ENCODE measurements around the gene MRGPRG.
A peak's percentile ranks its signal among the peaks of the same experiment; 100 is the strongest.
"Not testable (repeated sequence)": the region's sequence is repeated elsewhere in the genome, so short reads cannot be mapped to it uniquely, and the experiment has no call there.

MRGPRG gene

DNA sequence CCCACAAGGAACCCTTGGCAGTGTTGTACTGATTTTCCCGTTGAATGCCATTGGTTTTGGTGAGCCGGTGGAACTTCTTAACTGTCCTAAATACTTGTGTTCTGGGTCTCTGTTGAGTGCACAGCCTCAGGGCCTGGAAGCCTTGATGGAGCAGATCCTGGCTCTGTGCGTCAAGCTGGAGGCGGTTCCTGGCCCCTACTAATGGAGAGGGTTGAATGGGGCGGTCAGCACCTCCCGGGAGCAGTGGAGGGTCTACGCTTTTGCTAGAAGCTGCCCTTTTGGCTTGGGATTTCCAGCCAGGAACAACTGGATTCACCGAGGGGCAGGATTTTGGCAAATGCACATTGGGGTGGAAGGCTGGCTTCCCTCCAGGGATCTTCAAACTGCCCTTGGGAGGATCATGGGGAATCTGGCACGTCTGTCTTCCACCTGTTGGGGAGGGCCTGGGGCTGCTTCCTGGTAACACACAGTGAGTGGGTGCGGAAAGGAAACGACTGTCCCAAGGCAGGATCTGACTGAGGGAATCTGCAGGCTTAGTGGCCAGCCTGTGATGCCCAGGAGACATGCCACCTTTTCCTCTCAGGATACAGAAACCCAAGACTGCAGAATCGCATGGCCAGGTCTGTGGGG, 46.6 kb downstream of the MRGPRG start:
- no peaks in the 10 kb centered on the region for H3K36me3 Mint-ChIP-seq (ENCODE audit: low read depth)
- no peak for DNase-seq (ENCODE audit: low spot score)
- peaks cover 3% of the 10 kb centered on the region for H3K4me1 Mint-ChIP-seq (ENCODE audit: low read depth)
- peaks cover 13% of the 10 kb centered on the region for H3K9me3 Mint-ChIP-seq
- no peak overlapping the region for H3K27ac Mint-ChIP-seq
- peaks cover 9% of the 10 kb centered on the region for H3K27me3 Mint-ChIP-seq (ENCODE audit: low read depth)
- no peak overlapping the region for H3K4me3 Mint-ChIP-seq

DNA sequence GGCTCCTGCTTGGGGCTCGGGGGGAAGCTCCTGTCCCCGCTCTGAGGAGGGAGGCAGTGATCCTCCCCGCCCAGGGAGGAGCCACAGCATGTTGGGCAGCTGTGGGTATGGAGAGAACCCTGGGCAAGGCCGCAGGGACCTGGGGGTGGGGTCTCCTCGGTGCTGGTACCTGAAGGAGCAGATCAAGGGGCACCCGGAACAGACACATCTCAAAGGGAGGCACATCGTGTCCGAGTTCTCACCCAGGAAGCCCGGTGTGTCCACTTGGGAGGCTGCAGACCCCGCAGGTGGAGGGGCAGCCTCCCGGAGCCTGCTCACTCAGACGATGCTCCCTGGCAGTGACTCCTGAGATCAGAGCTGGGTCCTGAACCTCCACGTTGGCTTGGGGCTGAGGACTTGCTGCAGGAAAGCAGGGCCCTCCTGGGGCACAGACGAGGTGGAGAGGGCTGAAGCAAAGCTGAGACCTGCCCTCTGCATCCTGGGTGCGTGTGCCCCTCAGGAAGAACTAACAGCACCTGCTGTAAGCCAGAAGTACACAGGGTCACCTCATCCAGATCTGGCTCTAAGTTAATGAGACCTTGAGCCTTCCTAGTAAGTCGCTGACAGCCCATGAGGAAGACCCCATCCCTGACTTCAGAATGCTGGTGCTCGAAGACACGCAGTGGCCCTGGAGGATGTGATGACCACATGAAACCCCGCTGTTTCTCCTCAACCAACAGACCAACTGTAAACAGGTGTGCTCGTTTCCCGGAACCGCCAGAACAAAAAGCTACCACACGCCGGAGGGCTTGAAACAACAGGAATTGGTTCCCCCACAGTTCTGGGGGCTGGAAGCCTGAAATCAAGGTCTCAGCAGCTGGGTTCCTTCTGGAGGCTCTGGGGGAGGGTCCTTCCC, 47.6 kb downstream of the MRGPRG start:
- H3K27me3 Mint-ChIP-seq (ENCODE audit: low read depth) = peaks cover 13% of the 10 kb centered on the region
- peaks cover 7% of the 10 kb centered on the region for H3K9me3 Mint-ChIP-seq
- no peak overlapping the region for H3K4me3 Mint-ChIP-seq
- DNase-seq (ENCODE audit: low spot score) = no peak
- H3K36me3 Mint-ChIP-seq (ENCODE audit: low read depth) = no peaks in the 10 kb centered on the region
- H3K4me1 Mint-ChIP-seq (ENCODE audit: low read depth) = peaks cover 3% of the 10 kb centered on the region
- H3K27ac Mint-ChIP-seq = no peak overlapping the region

DNA sequence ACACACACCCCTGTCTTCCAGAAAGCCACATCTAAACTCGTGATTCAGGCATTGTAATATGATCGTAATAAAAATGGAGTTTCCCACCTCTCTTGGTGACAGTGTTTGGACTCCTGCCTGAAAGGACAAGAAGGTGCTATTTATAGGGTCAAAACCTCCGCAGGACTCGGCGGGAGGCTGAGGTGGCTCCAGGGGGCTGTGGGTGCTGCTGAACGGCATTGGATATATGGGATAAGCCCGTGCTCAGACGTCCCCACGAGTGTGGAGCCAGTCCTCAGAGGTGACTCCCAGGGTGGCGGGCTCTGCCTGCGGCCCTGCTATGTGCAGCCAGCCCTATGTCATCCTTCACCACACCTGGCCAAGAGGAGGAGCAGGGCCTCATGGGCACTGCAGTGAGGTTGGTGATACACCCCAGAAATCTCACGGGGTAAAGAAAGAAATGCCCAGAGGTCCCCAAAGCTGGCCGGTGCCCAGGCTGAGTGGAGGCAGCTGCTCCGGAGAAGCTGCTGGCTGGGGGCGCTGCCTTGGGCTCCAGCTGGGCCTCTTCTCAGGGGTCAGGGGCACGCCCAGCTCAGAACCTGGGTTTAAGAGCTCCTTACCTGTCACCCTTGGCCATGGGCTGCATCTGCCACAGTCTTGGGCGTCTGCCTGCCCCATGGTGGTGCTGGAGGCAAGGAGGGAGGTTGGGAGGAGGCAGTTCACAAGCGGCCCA, 48.4 kb downstream of the MRGPRG start:
- peaks cover 19% of the 10 kb centered on the region for H3K27me3 Mint-ChIP-seq (ENCODE audit: low read depth)
- no peak for DNase-seq (ENCODE audit: low spot score)
- H3K4me3 Mint-ChIP-seq = peak overlapping the region; percentile 56
- H3K27ac Mint-ChIP-seq = no peak overlapping the region
- no peaks in the 10 kb centered on the region for H3K9me3 Mint-ChIP-seq
- H3K36me3 Mint-ChIP-seq (ENCODE audit: low read depth) = no peaks in the 10 kb centered on the region
- H3K4me1 Mint-ChIP-seq (ENCODE audit: low read depth) = peaks cover 3% of the 10 kb centered on the region

DNA sequence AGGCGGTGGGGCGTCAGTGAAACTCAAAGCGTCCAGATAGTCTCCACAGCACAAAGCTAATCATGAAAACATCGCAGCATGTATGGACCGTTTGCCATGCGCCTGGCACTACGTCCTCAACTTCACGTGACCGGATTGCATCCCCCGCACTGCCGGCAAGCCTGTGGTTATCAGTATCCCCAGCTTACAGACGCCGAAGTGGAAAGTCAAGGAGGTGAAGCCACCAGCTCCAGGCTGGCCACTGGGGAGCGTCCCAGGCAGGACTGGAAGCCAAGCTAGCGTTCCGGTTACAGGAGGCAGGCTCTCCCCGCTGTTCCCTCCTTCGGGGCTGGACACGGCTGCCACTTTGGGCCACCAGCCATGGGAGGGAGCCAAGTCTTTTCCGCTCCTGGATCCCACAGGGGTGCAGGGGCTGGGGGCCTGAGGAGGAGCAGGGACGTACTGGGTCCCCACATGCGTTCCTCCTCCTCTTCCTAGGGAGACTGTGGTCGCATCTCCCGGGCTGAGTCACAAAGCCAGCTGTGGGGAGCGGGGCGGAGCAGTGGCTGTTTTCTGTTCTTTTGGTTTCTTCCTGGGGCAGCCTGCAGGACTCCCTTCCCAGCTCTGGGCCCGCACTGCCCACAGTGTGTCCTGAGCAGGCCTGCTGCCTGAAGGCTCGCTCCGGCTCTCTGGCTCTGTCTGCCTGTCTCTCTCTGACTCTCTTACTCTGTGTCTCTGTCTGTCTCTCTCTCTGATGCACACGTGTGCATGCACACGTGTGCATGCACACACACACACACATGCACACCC, 49.2 kb downstream of the MRGPRG start:
- Mint-ChIP-seq H3K36me3 (ENCODE audit: low read depth) (no peaks in the 10 kb centered on the region), H3K4me3 (peak overlapping the region; percentile 56), H3K27ac (no peak overlapping the region), H3K9me3 (no peaks in the 10 kb centered on the region), H3K4me1 (ENCODE audit: low read depth) (peaks cover 3% of the 10 kb centered on the region), H3K27me3 (ENCODE audit: low read depth) (peaks cover 19% of the 10 kb centered on the region)
- peak; percentile 15 for DNase-seq (ENCODE audit: low spot score)

DNA sequence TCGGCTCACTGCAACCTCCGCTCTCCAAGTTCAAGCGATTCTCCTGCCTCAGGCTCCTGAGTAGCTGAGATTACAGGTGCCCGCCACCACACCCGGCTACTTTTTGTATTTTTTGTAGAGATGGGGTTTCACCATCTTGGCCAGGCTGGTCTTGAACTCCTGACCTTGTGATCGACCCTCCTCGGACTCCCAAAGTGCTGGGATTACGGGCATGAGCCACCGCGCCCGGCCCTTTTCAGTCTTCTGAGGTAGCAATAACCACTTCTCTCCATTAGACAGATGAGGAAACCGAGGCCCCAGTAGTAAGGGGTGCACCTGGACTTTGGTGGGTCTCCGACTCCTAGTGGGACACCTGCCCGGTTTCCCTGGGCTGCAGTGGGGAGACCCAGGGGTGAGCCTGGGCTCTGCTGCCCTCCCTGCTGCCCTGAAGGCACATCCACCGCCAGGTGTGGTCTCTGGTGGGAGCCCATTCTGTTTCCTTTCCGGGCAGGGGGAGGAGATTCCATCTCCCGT, 49.8 kb downstream of the MRGPRG start:
- not testable (repeated sequence) for H3K9me3 Mint-ChIP-seq; H3K4me3 Mint-ChIP-seq; H3K36me3 Mint-ChIP-seq (ENCODE audit: low read depth); H3K27ac Mint-ChIP-seq; DNase-seq (ENCODE audit: low spot score); H3K4me1 Mint-ChIP-seq (ENCODE audit: low read depth)
- H3K27me3 Mint-ChIP-seq (ENCODE audit: low read depth) = peaks cover 22% of the 10 kb centered on the region
